GM11168 (cell line): Measurements from ENCODE around the gene GPC3.
"Not testable (repeated sequence)": the region's sequence is repeated elsewhere in the genome, so short reads cannot be mapped to it uniquely, and the experiment has no call there.

Source experiments
- in situ Hi-C: fragments of 300-500 bp; cut with MboI; formaldehyde crosslinking; loops from one replicate; pipeline ENCODE4 v1.12.0; 2022; ENCODE audit warnings: low sequenced_read_pairs; ENCODE audit not compliant: unreplicated experiment

Gene GPC3

GRCh38 chrX:133985164-133985966 is at the start of gene GPC3:
TSS of gene GPC3 (minus strand) at chrX:133985594.
- in situ Hi-C loops = no loop called here

DNA sequence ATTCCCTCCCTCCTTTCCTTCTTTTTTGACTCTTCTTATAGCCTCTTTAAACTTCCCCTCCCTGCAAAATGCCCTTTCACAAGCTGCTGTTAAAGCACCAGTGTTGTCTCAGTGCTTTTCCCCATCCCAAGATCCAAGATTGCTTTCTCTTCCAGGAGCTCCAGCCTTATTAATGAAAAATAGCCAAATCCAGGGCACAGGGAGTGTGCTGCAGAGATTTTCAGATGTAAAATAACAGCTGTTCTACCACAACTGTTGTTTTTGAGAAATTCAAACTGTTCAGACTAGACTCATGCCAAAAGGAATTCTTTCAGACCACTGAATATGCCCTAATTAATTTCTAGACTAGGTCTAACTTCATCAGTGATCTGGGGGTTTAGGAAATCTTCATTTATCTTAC is 47.0 kb upstream of the GPC3 start:
- in situ Hi-C loops = no loop called here

DNA sequence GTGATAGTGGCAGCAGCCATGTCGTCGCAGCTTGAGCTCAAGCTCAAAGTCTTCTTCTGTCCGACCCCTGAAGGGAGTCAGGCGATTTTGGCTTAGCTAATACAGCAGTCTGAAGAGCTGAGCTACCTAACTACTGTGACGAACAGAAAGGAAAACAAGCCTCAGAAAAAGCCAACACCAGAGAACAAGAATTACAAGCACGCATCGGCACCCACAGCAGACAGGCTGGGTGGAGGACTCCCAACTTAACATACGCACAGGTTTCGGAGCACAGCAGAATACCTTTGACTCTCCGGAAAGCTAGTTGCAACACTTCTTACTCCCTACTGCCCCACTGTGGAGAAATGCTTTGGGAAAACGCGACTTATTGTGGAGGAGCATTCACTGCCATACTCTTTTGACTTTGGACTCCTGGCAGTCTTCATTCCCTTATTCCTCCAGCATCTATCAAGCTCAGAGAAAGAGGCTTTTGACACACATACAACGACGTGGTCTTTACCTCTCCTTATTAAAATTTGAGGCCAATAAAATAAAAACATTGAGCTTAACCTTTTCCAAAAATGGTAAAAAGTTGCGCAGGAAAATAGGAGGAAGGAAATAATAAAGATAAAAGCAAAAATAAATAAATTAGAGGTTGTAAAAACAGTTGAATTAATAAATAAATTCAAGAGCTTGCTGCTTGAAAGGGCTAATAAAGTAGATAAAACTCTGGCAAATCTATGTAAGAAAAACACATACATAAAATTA is 41.3 kb upstream of the GPC3 start:
- in situ Hi-C loops = no loop called here

DNA sequence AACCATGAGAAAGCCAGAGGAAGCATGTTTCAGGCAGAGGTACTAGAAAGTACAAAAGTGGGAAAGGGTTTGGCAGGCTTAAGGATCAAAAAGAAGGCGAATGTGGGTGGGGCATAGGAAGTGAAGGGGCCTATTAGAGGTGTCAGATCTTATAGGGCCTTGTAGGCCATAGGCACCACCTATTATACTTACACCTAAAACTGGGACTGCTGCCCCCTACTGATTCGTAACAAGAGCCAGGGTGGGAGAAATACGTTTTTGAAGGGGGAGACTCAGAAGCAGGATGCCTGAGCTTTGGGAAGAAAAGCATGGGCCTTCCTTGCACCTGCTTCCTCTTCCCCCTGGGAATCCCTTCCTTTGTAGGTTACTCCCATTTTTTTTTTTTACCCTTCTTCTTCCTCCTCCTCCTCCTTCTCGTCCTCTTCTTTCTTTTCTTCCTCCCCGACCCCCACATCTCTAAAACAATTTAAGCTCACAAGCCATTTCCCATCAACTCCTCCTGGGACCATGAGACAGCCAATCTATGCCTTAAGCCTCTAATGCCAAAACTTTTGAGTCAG is 40.7 kb upstream of the GPC3 start:
- in situ Hi-C loops = no loop called here

DNA sequence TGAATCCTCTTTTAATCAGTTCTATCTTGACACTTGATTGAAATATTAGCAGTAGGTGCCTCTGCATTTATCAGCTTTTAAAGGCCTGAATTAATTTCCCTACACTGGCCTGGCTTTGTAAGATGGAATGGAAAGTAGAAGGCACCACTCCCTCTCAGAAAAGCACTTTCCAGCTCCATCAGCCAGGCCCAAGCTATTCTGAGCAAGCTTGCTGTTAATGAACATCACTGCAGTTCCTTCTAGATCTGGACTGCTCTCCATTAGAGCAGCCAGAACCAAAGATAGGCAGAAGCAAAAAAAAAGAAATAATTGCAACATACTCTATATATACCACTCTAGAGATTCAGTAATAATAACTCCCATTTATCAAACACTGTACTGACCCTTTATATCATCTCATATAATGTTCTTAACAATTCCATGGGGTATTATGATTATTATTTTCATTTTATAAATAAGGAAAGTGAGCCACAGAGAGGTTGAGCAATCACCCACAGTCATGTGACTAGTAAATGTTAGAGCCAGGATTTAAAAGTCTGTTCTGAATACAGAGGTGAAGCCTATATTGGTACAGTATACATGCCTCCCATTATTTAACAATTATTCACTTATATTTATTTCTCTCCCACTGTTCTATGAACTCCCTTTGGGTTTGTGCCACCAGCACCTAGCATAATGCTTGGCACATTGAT is 39.4 kb upstream of the GPC3 start:
- in situ Hi-C loops = no loop called here

DNA sequence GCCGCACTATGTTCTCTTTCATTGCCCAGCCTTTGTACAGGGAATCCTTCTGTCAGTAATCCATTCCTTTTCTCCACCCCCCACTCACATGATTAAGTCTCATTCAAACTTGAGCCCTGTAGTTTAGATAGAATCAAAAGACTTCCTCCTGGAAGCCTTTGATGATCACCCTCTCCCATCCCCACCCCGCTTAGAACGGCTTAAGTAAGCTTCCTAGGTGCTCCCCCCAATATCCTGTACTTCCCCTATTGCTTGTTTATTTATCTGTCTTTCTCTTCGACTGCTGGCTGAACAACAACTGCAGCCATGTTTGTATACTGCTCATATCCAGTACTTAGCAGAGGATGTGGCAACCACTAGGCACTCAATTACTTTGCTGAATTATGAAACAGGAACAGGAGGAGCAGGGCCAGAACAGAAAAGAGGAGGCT is 38.5 kb upstream of the GPC3 start:
- in situ Hi-C loops = no loop called here

- in situ Hi-C loops = no loop called here
Measured at GRCh38 chrX:134020910-134021309, 35.5 kb upstream of the GPC3 start.

DNA sequence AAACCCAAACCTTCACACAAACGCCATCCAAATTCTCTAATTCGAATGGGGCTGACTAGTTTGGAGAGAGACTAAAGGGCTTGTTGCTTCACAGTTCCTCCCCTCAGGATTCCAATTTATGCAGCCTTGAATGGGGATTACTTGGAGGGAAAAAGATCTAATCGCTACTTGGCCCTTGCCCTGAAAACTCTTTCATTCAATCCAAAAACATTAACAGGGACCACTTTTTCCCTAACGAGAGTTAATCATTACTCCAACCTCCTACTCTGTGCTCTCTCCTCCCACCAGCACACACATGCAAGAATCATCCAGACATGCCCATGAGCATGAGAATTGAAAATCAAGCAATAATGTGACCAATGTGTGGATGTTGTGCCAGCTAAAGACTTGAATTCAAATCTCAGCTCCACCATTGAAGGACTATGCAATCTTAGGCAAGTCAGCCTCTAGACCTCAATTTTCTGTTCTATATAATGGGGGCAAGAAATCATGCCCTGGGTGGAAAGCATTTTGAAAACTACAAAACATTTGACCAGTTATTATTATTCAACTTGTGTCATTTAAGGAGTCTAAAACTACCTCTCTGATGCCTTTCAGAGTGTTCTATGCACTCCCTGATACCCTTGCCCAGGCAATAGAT is 34.3 kb upstream of the GPC3 start:
- in situ Hi-C loops = no loop called here

DNA sequence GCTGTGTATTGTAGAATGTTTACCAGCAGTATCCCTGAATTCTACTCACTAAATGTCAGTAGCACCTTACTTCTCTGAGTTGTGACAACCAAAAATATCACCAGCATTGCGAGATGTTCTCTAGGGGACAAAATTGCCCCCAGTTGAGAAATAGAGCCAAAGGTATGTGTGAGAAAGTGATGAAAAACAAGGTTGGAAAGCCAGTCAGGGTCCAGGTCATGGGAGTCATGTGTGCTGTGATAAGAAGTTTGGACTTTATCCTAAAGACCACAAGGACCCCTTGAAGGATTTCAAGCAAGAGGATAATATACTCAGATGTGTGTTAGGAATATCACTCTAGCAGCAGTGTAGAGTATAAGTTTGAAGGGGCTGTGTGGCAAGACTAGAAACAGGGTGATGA is 30.9 kb upstream of the GPC3 start:
- in situ Hi-C loops = not testable (repeated sequence)

DNA sequence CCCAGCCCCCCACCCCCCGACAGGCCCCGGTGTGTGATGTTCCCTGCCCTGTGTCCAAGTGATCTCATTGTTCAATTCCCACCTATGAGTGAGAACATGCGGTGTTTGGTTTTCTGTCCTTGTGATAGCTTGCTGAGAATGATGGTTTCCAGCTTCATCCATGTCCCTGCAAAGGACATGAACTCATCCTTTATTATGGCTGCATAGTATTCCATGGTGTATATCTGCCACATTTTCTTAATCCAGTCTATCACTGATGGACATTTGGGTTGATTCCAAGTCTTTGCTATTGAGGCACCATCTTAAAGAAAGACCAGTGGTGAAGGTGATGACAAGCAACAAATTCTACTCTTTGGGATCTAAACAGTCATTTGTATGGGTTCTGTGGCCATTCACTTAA is 30.1 kb upstream of the GPC3 start:
- in situ Hi-C loops = not testable (repeated sequence)

GRCh38 chrX:134013524-134013923 is 28.1 kb upstream of the GPC3 start:
- in situ Hi-C loops = no loop called here

DNA sequence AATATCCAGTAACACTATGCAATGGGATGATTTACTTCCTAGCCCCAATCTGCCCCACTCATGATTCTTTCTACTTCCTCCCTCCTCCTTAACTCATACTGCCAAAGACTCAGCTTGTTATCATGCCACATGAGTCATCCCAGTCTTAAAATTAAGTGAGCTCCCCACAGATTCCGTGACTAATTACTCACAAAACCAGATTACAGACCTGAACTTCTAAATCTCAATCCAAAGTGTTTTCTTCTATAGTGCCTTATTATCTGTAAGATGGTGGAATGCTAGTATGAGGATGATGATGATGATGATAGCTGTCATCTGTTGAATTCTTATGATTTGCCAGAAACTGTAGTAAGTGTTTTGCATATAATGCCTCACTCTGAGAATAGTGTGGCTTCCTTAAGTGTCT is 27.7 kb upstream of the GPC3 start:
- in situ Hi-C loops = no loop called here

DNA sequence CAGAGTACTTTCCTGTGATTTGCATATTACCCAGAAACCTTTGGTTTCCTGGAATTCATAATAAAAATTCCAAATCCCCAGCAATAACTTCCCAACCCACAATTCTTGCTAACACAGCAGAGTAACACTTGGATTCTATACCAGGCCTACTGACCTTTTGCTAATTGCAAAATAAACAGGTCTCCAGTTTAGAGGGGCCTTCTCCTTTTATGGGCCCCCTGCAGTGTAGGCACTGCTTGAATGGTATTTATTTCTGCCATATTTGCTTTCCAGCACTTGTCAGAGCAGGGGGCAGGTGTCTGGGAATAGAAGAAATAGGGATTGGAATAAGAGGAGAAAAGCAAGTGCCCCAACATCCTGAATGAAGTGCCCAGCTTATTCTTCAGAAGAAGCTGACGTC is 25.3 kb upstream of the GPC3 start:
- in situ Hi-C loops = no loop called here

DNA sequence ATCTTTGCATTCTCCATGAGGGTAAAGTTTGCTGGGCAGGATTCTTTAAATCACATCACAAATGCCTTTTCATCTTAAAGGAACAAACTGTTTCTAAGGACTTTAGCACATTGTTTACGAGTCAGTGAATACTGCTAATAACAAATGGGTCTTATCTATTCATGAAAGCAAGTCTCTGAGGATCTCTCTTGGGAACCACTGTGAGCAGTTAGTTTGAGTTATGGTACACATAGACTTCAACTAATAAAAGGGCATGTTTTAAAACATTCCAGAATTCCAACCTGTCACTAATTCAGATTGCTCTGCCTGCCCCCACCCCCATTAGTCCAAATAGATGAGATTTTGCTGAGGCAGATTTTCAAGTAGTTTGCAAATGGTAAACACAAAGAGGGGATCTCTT is 22.3 kb upstream of the GPC3 start:
- in situ Hi-C loops = no loop called here

DNA sequence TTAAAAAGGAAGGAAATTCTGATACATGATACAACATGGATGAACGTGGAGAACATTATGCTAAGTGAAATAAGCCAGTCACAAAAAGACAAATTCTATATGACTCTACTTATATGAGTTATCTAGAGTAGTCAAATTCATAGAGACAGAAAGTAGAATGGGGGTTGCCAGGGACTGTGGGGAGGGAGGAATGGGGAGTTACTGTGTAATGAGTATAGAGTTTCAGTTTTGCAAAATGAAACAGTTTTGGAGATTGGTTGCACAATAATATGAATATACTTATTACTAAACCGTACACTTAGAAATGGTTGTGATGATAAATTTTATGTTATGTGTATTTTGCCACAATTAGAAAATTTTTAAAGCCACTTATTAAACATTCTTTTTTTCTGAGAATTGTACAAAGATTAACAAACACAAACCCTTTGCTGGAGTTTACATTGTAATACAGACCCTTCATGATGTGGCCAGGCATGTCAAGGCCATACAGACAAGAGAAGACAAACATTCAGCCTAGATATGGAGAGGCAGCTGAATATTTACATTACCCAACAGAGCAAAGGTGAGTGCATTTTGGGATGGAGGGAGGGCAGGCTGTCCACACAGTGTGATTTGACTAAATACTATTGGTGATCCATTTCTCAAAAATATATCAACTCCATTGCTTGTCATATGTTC is 21.2 kb upstream of the GPC3 start:
- in situ Hi-C loops = no loop called here

DNA sequence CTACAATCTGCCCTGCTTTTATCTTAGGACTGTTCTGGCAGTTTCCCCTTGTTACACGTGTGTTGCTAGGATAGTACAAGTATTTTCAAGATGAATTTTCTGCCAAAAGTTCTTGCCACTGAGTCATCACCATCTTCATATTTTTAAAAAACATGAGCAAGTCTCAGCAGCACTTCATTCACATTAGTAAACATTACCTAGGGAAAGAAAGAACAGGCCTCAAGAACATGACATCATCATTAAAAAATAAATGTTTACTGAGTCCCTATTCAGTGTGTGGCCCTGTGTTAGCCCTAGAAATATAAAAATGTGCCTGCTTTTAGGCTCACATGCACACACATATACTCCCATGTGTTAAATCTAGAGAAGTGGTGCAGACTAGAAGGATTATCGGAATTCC is 18.7 kb upstream of the GPC3 start:
- in situ Hi-C loops = no loop called here

- in situ Hi-C loops = no loop called here
Measured at GRCh38 chrX:134002921-134003615, 17.7 kb upstream of the GPC3 start.

- in situ Hi-C loops = no loop called here
Measured at GRCh38 chrX:134000260-134001245, 15.2 kb upstream of the GPC3 start.
